ENCODE measurements around the gene PRKAR1B.

GRCh38 chr7:741191-741671 is 14.2 kb upstream of the PRKAR1B start:
- TF ChIP-seq CTCF (IDR thresholded peaks at IDR 0.05; ENCODE audit: low read length), result no peak
- no peak for TF ChIP-seq EZH2 (IDR thresholded peaks at IDR 0.05; ENCODE audit: borderline replicate concordance, low read length)

Measured in OCI-LY1 (cell line).